PFSK-1 (cell line): ENCODE measurements around the gene GOLGB1.

Source experiments
- FOXP2 ChIP-seq: optimal IDR thresholded peaks from 2 replicates; pipeline ENCODE3; 2011; ENCODE audit warnings: borderline replicate concordance, control low read depth, inconsistent platforms; ENCODE audit not compliant: insufficient read depth; ENCODE audit errors: extremely low read length, extremely low read depth
- POLR2AphosphoS5 ChIP-seq: IDR thresholded peaks from 2 replicates; pipeline ENCODE4 v1.6.1; 2012; ENCODE audit warnings: low read depth, mild to moderate bottlenecking, control low read depth, low read length, moderate library complexity
- REST ChIP-seq, 2 experiments: IDR thresholded peaks; 2 replicates each; pipeline versions ENCODE4 v1.6.1 to v1.8.0; 2011 to 2012; ENCODE audit warnings: low read depth in 2 of 2, low read length in 2 of 2, control low read depth in 1 of 2, inconsistent platforms in 1 of 2, mild to moderate bottlenecking in 1 of 2, moderate library complexity in 1 of 2; ENCODE audit not compliant: insufficient read depth in 1 of 2
- SIN3A ChIP-seq: IDR thresholded peaks from 2 replicates; pipeline ENCODE4 v1.6.1; 2012; ENCODE audit warnings: mild to moderate bottlenecking, low read length, moderate library complexity, borderline replicate concordance; ENCODE audit not compliant: insufficient read depth
- TAF1 ChIP-seq: IDR thresholded peaks from 2 replicates; pipeline ENCODE4 v1.6.1; 2012; ENCODE audit warnings: low read length, control low read depth, borderline replicate concordance; ENCODE audit not compliant: insufficient read depth

The GOLGB1 gene

GRCh38 chr3:121739902-121740301 lies 9.6 kb downstream of the GOLGB1 start:
- TF ChIP-seq SIN3A (no peak), POLR2AphosphoS5 (no peak), FOXP2 (no peak), TAF1 (no peak), REST (IDR thresholded peaks at IDR 0.05; ENCODE audit: insufficient read depth in 1 of 2, low read depth in 2 of 2, low read length in 2 of 2) (no peak)

- no peak for TF ChIP-seq TAF1
- no peak for TF ChIP-seq SIN3A
- TF ChIP-seq POLR2AphosphoS5, result no peak
- TF ChIP-seq FOXP2, result no peak
- no peak for TF ChIP-seq REST (IDR thresholded peaks at IDR 0.05; ENCODE audit: insufficient read depth in 1 of 2, low read depth in 2 of 2, low read length in 2 of 2)
Observed at GRCh38 chr3:121737644-121738043, 11.9 kb downstream of the GOLGB1 start.

- TF ChIP-seq FOXP2, result no peak
- TF ChIP-seq POLR2AphosphoS5, result no peak
- no peak for TF ChIP-seq TAF1
- no peak for TF ChIP-seq REST (IDR thresholded peaks at IDR 0.05; ENCODE audit: insufficient read depth in 1 of 2, low read depth in 2 of 2, low read length in 2 of 2)
- no peak for TF ChIP-seq SIN3A
Observed at GRCh38 chr3:121736112-121736511, 13.4 kb downstream of the GOLGB1 start.

- TF ChIP-seq POLR2AphosphoS5 (no peak), TAF1 (no peak)
Observed at GRCh38 chr3:121735047-121735696, 14.4 kb downstream of the GOLGB1 start.

GRCh38 chr3:121730940-121731687 lies 18.4 kb downstream of the GOLGB1 start:
- TF ChIP-seq FOXP2 (no peak), TAF1 (no peak), SIN3A (no peak), POLR2AphosphoS5 (no peak), REST (IDR thresholded peaks at IDR 0.05; ENCODE audit: insufficient read depth in 1 of 2, low read depth in 2 of 2, low read length in 2 of 2) (no peak)
